GM19023 (cell line): ENCODE measurements around the gene ABCA8.
"Not testable (repeated sequence)": the region's sequence is repeated elsewhere in the genome, so short reads cannot be mapped to it uniquely, and the experiment has no call there.

Experiments used
- ATAC-seq: cut with Tn5 transposase; IDR thresholded peaks from one replicate; pipeline ENCODE4 v1.9.1; 2021; ENCODE audit warnings: mild to moderate bottlenecking, moderate library complexity; ENCODE audit not compliant: unreplicated experiment

The ABCA8 gene

DNA sequence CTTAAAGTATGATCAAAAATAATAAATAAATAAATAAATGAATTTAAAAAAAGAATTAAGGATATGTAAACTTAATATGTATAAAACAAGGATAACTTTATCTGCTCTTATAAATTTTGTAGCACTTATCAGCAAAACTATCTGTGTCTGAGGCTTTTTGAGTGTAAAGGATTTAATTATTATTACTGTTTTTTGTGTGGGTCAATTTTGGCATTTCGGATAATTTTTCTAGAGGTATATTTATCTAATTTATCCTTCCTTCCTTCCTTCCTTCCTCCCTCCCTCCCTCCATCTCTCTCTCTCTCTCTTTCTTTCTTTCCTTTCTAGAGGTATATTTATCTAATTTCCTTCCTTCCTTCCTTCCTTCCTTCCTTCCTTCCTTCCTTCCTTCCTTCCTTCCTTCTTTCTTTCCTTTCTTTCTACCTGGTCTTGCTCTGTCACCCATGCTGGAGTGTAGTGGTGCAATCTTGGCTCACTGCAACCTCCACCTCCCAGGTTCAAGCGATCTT lies 120.8 kb downstream of the ABCA8 start:
- ATAC-seq = no peak

DNA sequence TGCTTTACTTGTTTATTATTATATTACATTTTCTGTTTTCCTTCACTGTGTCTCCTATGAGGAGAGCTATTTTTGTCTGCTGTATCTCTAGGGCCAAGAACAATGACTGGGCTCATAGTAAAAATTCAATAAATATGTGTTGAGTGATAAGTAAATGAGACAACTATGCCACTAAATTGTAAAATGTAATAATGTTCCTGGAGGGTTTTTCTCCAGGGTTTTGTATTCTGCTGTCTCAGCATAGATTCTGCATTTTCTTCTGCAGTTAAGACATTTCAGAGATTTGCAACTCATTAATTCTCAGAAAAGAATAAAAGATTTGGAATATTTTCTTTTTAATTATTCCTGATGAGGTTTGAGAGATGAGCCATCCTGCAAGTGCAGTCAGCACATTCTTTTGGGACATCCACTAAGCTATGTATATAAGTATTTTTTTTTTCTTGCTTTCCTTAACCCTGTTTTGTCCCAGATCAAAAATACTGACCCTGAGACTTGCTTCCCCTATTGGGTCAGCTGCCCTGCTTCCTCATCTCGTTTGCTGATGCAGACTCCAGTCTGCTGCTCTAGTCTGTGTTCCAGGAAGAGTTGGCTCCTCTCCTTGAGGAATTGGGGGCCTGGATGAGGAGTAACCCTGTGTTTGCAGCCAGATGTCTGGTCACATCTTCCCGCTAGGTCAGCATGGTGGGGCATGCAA lies 122.9 kb downstream of the ABCA8 start:
- ATAC-seq = no peak

DNA sequence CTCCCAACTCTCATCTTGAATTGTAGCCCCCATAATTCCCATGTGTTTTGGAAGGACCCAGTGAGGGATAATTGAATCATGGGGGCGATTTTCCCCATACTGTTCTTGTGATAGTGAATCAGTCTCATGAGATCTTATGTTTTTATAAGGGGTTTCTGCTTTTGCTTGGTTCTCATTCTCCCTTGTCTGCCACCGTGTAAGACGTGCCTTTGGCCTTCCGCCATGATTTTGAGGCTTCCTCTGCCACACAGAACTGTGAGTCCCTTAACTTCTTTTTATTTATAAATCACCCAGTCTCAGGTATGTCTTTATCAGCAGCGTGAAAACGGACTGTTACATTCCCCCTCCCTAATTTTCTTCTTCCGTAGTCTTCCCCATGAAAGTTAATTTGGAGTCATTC lies 124.0 kb downstream of the ABCA8 start:
- ATAC-seq = no peak

- no peak for ATAC-seq
Measured at GRCh38 chr17:68830313-68830712, 124.9 kb downstream of the ABCA8 start.

- ATAC-seq = no peak
Measured at GRCh38 chr17:68829211-68829610, 126.0 kb downstream of the ABCA8 start.

- no peak for ATAC-seq
Measured at GRCh38 chr17:68824707-68825106, 130.5 kb downstream of the ABCA8 start.

DNA sequence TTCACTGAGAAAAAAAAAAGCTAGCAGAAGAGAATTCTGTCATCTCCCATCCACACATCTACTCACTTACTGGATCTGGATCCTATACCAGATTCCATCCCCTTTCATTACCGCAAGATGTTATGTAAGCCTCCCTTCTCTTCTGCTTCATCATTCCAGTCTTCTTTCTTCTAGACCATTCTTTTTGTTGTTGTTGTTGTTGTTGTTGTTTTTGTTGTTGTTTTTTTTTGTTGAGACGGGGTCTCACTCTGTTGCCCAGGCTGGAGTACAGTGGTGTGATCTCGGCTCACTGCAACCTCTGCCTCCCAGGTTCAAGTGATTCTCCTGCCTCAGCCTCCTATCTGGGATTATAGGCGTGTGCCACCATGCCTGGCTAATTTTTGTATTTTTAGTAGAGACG lies 131.0 kb downstream of the ABCA8 start:
- ATAC-seq = not testable (repeated sequence)

- no peak for ATAC-seq
Measured at GRCh38 chr17:68822719-68823289, 132.4 kb downstream of the ABCA8 start.

GRCh38 chr17:68821860-68822696 lies 133.1 kb downstream of the ABCA8 start:
- no peak for ATAC-seq

GRCh38 chr17:68820825-68821481 lies 134.2 kb downstream of the ABCA8 start:
- no peak for ATAC-seq

DNA sequence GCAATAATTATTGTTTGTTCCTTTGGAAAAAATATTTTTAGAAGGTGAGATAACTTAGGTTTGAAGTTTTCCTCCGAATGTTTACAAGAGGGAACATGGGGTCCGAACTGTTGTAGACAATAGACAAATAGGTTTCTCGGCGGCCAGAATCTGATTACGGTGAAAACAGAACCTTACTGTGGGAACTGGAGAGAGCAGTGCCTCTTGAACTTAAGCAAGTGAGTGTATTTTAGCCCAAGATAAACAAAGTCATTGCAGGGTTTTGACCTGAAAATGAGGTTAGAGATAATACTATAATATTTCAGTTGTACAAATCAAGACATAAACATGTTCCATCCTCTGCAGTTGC lies 134.7 kb downstream of the ABCA8 start:
- ATAC-seq = no peak

GRCh38 chr17:68819465-68819864 lies 135.7 kb downstream of the ABCA8 start:
- ATAC-seq = no peak
